GM19455 (cell line): ENCODE data around the gene NMUR1.
"Not testable (repeated sequence)": the region's sequence is repeated elsewhere in the genome, so short reads cannot be mapped to it uniquely, and the experiment has no call there.

ENCODE experiments used
- ATAC-seq: cut with Tn5 transposase; IDR thresholded peaks from one replicate; pipeline ENCODE4 v1.9.1; 2021; ENCODE audit not compliant: unreplicated experiment

NMUR1 gene, protein sequence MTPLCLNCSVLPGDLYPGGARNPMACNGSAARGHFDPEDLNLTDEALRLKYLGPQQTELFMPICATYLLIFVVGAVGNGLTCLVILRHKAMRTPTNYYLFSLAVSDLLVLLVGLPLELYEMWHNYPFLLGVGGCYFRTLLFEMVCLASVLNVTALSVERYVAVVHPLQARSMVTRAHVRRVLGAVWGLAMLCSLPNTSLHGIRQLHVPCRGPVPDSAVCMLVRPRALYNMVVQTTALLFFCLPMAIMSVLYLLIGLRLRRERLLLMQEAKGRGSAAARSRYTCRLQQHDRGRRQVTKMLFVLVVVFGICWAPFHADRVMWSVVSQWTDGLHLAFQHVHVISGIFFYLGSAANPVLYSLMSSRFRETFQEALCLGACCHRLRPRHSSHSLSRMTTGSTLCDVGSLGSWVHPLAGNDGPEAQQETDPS

DNA sequence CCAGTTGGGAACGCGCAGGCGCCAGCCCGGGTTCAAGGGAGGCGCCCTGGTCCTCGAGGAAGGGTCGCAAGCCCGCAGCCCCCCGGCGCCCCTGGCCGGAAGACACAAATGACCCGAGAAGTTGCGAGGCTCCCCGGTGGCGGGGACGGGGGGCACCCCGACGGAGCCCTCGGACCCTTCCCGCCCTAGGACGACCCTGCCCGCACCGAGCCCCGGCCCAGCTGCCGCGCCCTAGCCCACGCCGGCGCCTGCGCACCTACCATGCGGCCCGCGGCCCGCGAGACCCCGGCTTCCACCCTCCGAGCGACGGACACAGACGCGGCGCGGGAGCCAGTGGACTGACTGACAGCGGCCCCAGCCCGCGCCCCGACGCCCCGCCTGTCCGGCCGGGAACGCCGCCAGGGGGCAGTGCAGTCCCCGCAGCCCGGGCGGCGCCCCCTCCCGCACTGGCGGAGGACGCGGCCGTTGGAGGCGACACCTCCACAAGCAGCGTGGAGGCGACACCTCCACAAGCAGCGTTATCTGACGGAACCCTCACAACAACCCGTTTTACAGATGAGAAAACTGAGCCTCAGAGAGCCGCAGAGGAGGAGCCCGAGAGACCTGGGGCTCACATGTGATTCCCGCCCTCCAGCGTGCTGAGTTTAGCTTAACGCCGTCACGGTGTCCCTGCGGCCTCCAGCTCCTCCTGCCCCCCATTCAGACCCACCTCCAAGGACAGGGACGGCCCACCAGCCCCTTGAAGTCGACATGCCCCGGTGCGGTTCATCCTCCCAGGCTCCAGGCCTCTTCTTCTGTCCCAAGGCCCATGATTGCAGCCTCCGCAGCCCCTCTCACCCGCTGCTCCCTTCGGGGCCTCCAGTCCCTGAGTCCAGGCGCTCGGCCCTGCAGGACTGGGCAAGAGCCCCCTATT lies at the start of gene NMUR1:
NMUR1 (minus strand) TSS at position 347 of the 913 bp plus-strand sequence; CDS start at position 263, 84 bp downstream.
- ATAC-seq, result no peak

DNA sequence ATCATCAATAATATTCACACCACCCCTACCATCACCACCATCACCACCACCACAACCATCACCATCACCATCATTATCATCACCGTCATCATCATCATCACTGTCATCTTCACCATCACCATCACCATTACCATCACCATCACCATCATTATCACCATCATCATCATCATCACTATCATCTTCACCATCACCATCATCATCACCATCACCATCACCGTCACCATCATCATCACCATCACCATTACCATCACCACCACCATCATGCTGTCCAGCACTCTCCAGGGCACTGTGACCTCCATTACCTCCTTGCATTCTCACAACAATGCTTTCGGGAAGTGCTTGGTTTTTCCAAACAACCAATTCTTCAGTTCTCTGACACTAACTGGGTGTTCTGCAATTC lies 49.3 kb upstream of the NMUR1 start:
- no peak for ATAC-seq

DNA sequence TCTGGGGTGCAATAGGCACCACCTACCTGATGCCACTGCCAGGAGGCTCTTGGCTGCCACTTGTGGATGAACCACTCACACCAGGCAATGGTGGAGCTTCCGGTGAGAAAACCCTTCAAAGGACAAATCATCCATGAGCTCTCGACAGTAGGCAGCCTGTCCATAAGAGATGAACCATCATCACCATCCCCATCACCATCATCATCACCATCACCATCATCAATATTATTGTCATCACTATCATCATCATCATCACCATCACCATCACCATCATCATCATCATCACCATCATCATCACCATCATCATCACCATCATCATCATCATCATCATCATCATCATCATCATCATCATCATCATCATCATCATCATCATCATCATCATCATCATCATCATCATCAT lies 48.4 kb upstream of the NMUR1 start:
- not testable (repeated sequence) for ATAC-seq

DNA sequence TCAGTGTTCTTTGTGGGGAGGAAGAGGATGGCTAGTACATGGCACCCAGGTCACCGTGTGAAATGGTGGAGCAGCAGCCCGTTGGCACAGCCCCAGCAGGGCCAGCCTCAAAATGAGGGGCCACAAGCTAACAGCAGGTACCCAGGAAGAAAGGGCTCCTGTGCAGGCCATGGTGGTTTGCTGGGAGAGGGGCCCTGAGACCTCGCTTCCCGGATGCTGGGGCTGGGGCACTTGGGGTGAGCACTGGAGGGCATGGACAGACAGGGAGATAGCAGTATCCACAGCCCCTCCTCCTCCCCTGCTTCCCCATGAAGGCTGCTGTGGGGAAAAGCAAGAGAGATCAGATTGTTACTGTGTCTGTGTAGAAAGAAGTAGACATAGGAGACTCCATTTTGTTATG lies 46.2 kb upstream of the NMUR1 start:
- ATAC-seq, result no peak

DNA sequence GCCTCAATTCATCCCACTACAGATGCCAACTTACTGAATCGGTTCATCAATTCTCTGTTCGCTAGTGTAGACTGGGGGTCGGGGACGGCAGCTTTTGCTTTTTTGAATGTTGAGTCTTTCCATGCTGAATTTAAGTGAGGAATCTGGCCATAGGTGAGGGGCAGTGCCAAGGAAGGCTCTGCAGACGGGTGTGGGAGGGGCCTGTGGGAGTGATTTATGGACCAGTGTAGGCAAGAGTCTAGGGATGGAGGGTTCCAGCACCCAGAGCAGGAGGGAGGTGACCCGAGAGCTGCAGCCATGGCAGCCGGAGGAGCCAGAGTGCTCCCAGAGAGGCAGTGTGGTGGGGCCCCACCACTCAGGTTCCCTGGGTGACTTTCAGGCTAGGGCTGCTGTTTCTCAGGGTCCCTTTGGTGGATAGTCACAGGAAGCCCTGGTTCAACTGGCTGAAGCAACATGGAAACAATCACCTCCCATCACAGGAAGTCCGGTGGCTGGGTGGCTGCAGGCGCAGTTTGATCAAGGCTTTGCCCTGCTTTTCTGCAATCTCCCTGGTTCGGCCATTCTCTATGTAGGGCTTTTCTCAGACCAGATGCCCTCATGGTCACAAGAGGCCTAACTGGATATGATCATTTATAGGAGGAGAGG lies 45.5 kb upstream of the NMUR1 start:
- ATAC-seq, result no peak

DNA sequence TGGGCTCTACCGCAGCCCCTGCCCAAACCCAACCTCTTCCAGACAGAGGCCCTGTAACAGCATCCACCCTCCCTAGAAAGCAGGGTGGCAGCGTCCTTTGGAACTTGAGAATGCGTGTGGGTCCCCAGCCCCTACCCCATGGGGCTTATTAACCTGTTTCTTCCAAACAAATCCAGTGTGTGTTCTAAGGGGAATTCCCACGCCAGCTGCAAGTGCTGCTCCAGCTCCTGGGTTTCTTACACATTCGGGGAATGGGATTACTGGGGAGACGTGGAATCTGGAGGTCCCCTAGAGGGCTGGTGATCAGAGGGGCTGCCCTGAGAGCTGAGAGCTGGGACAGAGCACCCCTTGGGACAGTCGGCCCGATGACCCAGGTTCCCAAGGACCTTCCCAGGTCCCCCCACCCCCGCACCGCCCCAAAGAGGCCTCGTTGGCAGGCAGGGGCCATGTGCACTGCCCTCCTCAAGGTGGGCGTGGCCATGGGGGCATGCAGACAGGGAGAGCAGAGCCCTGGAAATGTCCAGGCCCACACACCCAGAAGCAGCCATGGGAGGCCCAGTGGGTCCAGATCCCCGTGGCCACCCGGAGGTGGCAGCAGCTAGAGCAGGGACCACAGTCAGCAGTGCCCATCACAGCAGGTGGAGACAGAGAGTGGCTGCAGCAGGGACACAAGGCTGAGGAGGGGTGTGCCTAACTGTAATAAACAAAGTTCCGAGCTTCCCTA lies 43.6 kb upstream of the NMUR1 start:
- ATAC-seq, result no peak

DNA sequence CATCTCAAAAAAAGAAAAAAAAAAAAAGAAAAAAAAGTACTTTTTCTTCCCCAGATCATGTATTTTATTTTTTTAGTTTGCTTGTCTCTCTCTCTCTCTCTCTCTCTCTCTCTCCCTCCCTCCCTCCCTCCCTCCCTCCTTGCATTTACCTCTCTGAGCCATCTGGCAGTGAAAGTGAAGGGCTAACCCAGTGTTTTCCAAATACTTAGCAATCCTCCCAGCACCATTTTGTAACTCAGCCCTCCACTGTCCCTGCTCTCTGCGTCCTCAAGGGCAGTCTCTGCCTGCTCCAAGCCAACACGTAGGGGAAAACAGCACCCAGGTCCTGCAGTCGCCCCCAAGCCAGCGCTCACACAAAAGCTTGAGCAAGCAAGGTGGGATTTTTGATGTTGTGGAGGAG lies 42.9 kb upstream of the NMUR1 start:
- ATAC-seq, result no peak

DNA sequence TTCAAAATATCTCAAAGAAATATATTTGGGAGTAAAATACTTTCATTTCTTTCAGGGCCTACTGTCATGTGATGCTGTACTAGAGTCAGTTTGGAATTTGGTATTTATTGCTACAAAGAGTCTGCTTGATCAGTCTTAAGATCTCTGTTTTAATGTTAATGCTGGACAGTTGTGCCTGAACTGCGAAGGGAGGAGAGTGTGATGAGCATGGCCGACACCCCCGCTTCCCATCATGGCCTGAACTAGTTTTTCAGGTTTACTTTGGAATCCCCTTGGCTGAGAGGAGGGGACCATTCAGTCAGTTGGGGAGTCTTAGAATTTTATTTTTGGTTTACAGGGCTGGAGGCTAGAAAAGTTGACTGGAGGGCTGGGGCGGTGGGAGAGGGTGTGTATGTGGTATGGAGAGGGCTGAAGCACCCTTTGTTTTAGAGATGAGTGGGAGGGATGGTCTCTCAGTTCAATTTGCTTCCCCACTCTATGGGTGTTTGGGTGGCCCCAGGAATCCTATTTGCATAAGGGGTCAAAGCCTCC lies 41.5 kb upstream of the NMUR1 start:
- ATAC-seq, result no peak

DNA sequence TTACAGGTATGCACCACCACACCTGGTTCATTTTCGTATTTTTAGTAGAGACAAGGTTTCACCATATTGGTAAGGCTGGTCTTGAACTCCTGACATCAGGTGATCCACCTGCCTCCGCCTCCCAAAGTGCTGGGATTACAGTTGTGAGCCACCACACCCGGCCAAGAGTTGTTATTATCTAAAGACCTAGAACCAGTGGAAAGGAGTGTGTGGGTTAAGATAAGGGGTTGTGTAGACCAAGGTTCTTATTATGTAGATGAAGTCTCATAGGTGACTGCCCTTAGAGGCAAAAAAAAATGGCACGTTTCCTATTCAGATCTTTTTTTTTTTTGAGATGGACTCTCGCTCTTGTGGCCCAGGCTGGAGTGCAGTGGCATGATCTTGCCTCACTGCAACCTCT lies 40.7 kb upstream of the NMUR1 start:
- not testable (repeated sequence) for ATAC-seq

DNA sequence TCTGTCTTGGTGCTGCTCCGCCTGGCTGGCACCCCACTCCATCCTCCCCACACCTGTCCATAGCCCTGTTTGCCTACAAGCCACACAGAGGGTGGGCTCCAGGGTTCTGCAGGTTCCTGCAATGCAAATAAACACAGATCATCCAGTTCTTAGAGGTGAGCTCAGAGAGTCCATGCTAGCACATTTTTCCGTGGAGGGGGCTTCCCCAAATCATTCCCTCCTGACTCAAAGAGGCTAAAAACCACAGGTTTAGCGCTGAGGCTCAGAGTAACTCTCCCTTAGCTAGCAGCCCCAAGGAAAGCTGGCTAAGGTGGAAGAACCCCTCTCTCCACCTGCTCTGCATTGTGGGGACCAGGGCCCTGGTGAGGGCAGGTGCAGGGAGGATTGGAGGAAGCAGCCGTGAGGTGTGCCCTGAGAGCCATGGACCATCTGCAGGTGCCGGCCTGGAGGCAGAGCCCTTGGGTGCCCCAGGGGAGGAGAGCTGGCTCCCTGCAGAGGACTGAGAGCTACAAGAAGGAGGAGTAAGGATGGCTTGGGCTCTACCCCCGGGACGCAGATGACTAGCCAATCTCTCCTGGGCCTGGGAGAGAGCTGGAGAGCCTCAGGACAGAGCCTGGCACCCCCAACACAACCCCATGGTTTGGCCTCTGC lies 38.7 kb upstream of the NMUR1 start:
- no peak for ATAC-seq

DNA sequence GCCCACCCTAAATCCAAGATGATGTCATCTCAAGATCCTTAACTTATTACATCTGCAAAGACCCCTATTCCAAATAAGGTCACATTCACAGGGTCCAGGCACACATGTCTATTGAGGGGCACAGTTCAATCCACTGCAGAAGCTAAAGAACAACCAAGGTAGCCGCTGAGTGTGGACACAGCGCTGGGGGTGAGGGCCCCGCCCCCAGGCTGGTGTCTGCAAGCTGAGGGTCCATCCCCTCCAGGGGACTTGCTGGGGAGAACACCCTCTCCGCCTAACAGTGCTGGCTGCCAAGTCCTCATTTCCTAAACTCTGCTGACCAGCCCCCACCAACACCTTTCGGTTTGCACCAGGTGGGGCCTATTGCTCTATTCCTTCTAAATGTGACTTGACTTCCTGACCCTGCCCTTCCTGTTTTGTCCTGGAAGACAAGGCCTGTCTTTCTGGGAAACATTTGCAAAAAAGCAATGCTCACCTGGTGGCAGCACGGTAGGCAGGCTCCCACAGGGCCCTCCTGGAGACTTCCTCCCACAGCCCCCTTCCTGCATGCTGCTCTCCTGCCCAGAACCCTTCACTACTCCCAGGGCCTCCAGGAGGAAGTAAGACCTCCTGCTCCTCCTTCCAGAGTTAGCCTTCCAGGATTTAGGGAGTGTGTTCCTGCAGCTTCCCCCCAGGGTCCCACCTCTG lies 38.0 kb upstream of the NMUR1 start:
- no peak for ATAC-seq

DNA sequence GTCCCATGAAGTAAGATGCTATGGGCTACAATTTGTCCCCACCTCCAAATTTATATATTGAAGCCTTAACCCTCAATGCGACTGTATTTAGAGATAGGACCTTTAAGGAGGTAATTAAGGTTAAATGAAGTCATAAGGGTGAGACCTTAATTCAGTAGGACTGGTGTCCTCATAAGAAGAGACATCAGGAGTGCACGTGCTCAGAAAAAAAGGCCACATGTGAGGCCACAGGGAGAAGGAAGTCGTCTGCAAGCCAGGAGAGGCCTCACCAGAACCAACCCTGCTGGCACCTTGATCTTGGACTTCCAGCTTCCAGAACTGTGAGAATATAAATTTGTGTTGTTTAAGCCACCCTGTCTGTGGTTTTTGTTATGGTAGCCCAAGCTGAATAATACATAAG lies 36.9 kb upstream of the NMUR1 start:
- no peak for ATAC-seq

DNA sequence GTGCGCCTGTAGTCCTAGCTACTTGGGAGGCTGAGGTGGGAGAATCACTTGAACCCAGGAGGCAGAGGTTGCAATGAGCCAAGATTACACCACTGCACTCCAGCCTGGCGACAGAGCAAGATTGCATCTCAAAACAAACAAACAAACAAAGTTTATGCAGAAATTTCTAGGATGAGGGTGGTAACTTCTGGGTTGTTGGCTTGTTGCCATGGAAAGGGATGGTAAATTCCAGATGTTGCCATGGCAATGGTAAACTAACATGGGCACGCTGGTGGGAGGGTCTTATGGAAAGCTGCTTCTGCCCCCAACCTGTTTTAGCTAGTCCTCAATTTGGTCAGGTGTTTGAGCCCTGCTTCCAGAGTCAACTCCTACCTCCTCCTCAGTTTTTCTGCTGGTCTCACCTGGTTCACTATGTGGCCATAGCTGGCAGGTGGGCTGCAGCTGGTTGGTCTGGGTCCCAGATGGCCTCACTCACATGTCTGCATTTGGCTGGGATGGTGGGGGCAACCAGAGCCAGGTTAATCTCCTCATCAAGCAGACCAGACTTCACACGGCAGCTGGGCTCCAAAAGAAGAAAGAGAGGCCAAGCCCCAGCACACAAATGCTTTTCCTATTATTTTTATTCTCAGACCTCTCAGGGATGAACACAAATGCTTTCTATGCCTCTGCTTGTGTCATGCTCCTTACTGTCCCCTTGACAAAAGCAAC lies 35.8 kb upstream of the NMUR1 start:
- ATAC-seq, result no peak

DNA sequence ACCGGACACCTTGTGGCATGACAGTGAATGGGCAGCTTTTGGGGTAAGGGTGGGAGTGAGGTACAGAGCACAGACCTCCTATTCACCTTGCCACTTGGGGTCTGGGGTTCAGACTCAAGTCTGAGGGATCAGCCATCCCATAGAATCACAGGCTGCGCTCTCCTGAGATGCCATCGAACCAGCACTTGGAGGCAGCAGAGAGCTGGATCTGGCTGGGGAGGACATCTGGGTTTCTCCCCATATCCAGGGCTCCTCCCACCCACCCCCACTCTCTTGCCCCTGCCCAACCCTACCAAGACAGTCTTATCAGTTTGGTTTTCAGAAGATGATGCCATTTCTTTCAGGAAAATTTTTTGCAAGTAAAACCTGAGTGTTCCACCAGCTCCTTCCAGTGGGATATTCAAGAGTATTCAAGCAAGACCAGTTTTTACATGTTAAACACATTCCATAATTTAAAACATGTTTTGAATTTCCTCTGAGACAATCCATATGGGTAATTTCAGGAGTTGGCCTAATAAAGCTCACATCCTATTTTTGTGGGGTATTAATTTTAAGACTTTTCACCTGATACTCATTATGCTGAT lies 33.2 kb upstream of the NMUR1 start:
- ATAC-seq, result no peak

DNA sequence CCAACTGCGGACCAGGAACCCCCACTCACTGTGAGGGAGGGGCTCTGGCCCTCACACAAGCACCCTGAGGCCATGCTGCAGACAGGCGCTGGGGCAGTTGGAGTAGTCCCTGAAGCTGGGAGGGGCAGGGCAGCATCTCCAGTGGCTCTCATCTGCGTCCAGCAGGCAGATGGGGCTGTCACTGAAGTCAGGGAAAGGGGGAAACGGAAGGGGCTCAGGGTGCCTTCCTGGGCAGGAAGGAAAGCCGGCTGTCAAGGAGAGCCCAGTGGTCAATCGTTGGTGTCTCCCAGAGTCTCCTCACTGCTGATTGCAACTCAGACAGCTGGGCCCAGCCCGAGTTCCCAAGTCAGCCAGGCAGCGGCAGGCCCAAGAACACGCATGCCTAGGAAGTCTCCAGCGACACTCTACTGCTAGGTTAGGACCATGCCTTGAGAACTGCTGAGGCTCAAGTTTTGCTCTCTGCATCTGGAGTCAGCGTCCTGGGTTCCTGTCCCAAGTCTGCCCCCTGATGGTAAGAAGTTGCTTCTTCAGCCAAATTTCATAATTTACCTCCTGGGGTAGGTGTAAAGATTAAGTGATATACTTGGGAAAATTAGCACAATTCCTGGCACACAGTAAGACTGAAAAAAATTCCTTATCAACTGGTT lies 27.4 kb upstream of the NMUR1 start:
- ATAC-seq, result no peak

DNA sequence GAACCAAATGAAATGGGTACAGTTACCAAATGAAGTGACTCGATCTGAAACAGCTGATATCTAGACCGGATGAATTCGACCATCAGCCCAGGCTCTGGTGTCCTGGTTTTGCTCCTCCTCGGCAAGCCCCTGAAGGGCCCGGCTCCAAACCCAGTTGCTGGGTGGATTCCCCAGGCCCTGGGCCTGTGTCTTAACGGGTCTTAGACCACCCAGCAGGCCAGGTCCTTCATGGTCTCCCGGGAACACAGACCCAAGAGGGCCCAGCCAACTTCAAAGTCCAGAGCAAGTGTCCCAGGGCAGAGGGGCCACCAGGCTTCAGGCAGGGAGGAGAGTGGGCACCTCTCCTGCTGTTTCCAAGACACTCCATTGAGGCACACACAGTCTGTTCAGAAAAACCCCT lies 26.7 kb upstream of the NMUR1 start:
- ATAC-seq, result no peak

DNA sequence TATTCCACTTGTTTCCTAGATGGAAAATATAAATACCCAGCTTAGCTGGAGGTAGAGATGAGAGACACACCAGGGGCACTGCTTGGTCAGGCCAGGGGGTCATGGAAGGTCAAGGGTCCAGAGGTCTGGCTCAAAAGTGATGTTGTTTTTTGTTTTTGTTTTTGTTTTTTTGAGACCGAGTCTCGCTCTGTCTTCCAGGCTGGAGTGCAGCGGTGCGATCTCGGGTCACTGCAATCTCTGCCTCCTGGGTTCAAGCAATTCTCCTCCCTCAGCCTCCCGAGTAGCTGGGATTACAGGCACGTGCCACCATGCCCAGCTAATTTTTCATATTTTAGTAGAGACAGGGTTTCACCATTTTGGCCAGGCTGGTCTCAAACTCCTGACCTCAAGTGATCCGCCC lies 26.3 kb upstream of the NMUR1 start:
- not testable (repeated sequence) for ATAC-seq
